Skin epidermis (tissue), 12 donors: ENCODE measurements around the gene SNX4.
"Not testable (repeated sequence)": the region's sequence is repeated elsewhere in the genome, so short reads cannot be mapped to it uniquely, and the experiment has no call there.

Experiments
- H3K27ac ChIP-seq, 21 experiments: fragments of 200-600 bp; sonication (generic) in 11 of 21; one replicate each; pipeline ENCODE4 v1.5.0; 2020; ENCODE audit warnings: mild to moderate bottlenecking in 3 of 21, inconsistent platforms in 2 of 21, moderate library complexity in 2 of 21
- H3K4me3 ChIP-seq, 7 experiments: fragments of 200-600 bp; sonication (generic) in 2 of 7; one replicate each; pipeline ENCODE4 v1.5.0; 2020; ENCODE audit warnings: inconsistent platforms in 2 of 7, mild to moderate bottlenecking in 2 of 7, moderate library complexity in 1 of 7

Gene SNX4

GRCh38 chr3:125414669-125415068, 105.3 kb downstream of the SNX4 start:
- Histone ChIP-seq H3K27ac (no peak overlapping the region), H3K4me3 (no peak overlapping the region)

- no peak overlapping the region for H3K27ac ChIP-seq
These were observed 109.1 kb downstream of the SNX4 start for GRCh38 chr3:125410922-125411321.

GRCh38 chr3:125406070-125406469, 113.9 kb downstream of the SNX4 start:
- Histone ChIP-seq H3K4me3 (no peak overlapping the region), H3K27ac (no peak overlapping the region)

More at GRCh38 chr3:125410922-125411321, 109.1 kb downstream of the SNX4 start:
- H3K4me3 ChIP-seq: no peak overlapping the region

- not testable (repeated sequence) for H3K4me3 ChIP-seq, H3K27ac ChIP-seq
These were observed 114.5 kb downstream of the SNX4 start for GRCh38 chr3:125405515-125405914.

GRCh38 chr3:125403789-125404188, 116.2 kb downstream of the SNX4 start:
- Histone ChIP-seq H3K27ac (no peak overlapping the region), H3K4me3 (no peak overlapping the region)

- Histone ChIP-seq H3K4me3 (no peak overlapping the region), H3K27ac (no peak overlapping the region)
These were observed 117.4 kb downstream of the SNX4 start for GRCh38 chr3:125402639-125403038.

- Histone ChIP-seq H3K27ac (no peak overlapping the region), H3K4me3 (no peak overlapping the region)
These were observed 118.6 kb downstream of the SNX4 start for GRCh38 chr3:125401402-125401801.

- Histone ChIP-seq H3K27ac (no peak overlapping the region), H3K4me3 (no peak overlapping the region)
These were observed 121.0 kb downstream of the SNX4 start for GRCh38 chr3:125398952-125399351.
